Activated CD4-positive, alpha-beta T cell treated with anti-CD3 and anti-CD28 coated beads for 4 hours (primary cell): ENCODE results near the gene BRI3BP.
A peak's percentile ranks its signal among the peaks of the same experiment; 100 is the strongest.

ENCODE experiments used
- DNase-seq, 2 donors: peaks; one replicate each; pipeline ENCODE4 v3.0.0-alpha.2; 2020

The BRI3BP gene

GRCh38 chr12:124993626-124994436 lies at the start of gene BRI3BP:
Gene BRI3BP, plus strand, starts transcription at chr12:124993645. Its CDS starts 146 bp downstream, at chr12:124993791.
- peak; percentile 22 to 29 for DNase-seq

GRCh38 chr12:124946447-124946793 lies 47.0 kb upstream of the BRI3BP start:
- DNase-seq: no peak

- DNase-seq: no peak
Measured at GRCh38 chr12:124947013-124947412, 46.4 kb upstream of the BRI3BP start.

GRCh38 chr12:124947561-124948398 lies 45.7 kb upstream of the BRI3BP start:
- DNase-seq: no peak

GRCh38 chr12:124949066-124949465 lies 44.4 kb upstream of the BRI3BP start:
- DNase-seq: no peak

- DNase-seq: no peak
Measured at GRCh38 chr12:124949779-124950728, 43.4 kb upstream of the BRI3BP start.

GRCh38 chr12:124952295-124952694 lies 41.1 kb upstream of the BRI3BP start:
- DNase-seq: no peak

- no peak for DNase-seq
Measured at GRCh38 chr12:124952801-124953200, 40.6 kb upstream of the BRI3BP start.

GRCh38 chr12:124953689-124954405 lies 39.6 kb upstream of the BRI3BP start:
- no peak for DNase-seq

- no peak for DNase-seq
Measured at GRCh38 chr12:124954771-124955170, 38.7 kb upstream of the BRI3BP start.

GRCh38 chr12:124956571-124956970 lies 36.9 kb upstream of the BRI3BP start:
- DNase-seq: no peak

- DNase-seq: no peak
Measured at GRCh38 chr12:124961055-124961454, 32.4 kb upstream of the BRI3BP start.

- no peak for DNase-seq
Measured at GRCh38 chr12:124963211-124963610, 30.2 kb upstream of the BRI3BP start.

- no peak for DNase-seq
Measured at GRCh38 chr12:124964251-124964650, 29.2 kb upstream of the BRI3BP start.

GRCh38 chr12:124964836-124965462 lies 28.5 kb upstream of the BRI3BP start:
- no peak for DNase-seq

GRCh38 chr12:124967016-124967739 lies 26.3 kb upstream of the BRI3BP start:
- DNase-seq: no peak

- no peak for DNase-seq
Measured at GRCh38 chr12:124968656-124969055, 24.8 kb upstream of the BRI3BP start.

GRCh38 chr12:124970647-124971402 lies 22.6 kb upstream of the BRI3BP start:
- no peak for DNase-seq

GRCh38 chr12:124971603-124972002 lies 21.8 kb upstream of the BRI3BP start:
- DNase-seq: no peak

- DNase-seq: no peak
Measured at GRCh38 chr12:124972211-124972610, 21.2 kb upstream of the BRI3BP start.
